MM.1S (cell line): ENCODE measurements around the gene NUDT5.

ENCODE experiments used
- CTCF ChIP-seq: fragments of 300-600 bp; sonication (generic); IDR thresholded peaks from 2 replicates; pipeline ENCODE4 v1.5.1; 2016; ENCODE audit warnings: antibody characterized with exemption, low read length, mixed read lengths
- EZH2 ChIP-seq: fragments of 300-600 bp; sonication (generic); optimal IDR thresholded peaks from 2 replicates; pipeline ENCODE3; 2017; ENCODE audit warnings: low read depth, mild to moderate bottlenecking, antibody characterized with exemption, low read length, mixed read lengths
- EZH2phosphoT487 ChIP-seq: fragments of 300-600 bp; sonication (generic); IDR thresholded peaks from 2 replicates; pipeline ENCODE4 v1.6.1; 2018; ENCODE audit warnings: antibody characterized with exemption, low read length

GRCh38 chr10:12200850-12201249 is 5.2 kb upstream of the NUDT5 start:
- TF ChIP-seq CTCF (no peak), EZH2 (no peak), EZH2phosphoT487 (no peak)
